HG02981 (cell line): ENCODE data around the gene EMP2.
A peak's percentile ranks its signal among the peaks of the same experiment; 100 is the strongest.
"Not testable (repeated sequence)": the region's sequence is repeated elsewhere in the genome, so short reads cannot be mapped to it uniquely, and the experiment has no call there.

Source experiments
- ATAC-seq: cut with Tn5 transposase; IDR thresholded peaks from one replicate; pipeline ENCODE4 v1.9.1; 2021; ENCODE audit warnings: mild to moderate bottlenecking, moderate library complexity; ENCODE audit not compliant: unreplicated experiment

EMP2 gene

DNA sequence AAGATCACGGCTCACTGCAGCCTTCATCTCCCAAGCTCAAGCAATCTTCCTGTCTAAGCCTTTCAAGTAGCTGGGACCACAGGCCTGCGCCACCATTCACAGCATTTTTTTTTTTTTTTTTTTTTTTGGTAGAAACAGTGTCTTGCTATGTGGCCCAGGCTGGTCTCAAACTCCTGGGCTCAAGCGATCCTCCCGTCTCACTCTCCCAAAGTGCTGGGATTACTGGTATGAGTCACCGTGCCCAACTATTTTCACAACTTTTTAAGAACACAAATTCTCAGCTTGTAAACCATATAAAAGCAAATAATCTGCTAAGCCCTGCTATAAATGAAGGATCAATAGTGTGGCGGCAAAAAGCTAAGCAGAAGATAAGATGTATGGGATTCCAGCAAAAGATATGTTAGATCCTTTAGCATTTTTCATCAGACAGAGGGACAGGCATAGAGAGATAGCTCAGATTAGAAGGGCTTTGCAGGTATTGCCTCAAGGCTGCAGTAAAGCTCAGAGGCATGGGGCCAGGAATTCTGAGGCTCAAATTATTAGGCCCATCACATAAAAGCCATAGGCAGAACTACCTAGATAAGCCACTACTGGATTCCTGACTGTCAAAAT, 55.1 kb downstream of the EMP2 start:
- ATAC-seq = no peak

DNA sequence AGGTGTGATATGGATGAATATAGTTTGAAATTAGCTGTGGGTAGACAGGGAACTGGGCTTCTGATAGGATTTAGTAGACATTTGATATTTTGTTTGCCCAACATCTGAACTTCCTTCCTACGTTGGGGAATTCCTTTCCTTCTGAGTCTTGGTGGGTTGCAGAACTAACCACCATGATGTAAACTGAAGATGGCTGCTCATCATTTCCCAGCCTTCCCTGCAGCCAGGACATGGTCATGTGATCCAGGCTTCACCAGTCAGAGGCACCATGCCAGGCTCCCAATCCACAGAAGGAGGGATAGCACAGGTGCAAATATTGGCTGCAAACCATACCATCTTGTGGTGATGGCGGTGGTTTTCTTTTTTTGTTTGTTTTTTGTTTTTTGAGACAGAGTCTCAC, 57.4 kb downstream of the EMP2 start:
- no peak for ATAC-seq

DNA sequence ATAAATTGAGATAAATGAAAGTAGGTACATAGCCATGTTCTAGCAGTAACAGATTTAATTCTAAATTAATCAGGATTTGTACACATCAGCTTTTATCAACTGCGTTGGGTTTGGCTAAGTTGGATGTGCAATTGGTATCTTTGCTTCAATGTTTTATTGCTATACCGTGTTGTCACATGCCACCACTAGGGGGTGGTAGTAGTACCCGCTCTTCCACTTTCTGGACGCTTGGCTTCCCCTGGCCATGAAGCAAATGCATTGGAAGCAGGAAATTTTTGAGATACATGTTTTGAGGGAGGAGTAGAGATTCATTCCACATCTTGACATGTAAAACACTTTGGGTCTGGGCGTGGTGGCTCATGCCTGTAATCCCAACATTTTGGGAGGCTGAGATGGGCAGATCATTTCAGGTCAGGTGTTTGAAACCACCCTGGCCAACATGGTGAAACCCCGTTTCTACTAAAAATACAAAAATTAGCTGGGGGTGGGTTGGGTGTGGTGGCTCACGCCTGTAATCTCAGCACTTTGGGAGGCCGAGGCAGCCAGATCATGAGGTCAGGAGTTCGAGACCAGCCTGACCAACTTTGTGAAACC, 58.6 kb downstream of the EMP2 start:
- no peak for ATAC-seq

DNA sequence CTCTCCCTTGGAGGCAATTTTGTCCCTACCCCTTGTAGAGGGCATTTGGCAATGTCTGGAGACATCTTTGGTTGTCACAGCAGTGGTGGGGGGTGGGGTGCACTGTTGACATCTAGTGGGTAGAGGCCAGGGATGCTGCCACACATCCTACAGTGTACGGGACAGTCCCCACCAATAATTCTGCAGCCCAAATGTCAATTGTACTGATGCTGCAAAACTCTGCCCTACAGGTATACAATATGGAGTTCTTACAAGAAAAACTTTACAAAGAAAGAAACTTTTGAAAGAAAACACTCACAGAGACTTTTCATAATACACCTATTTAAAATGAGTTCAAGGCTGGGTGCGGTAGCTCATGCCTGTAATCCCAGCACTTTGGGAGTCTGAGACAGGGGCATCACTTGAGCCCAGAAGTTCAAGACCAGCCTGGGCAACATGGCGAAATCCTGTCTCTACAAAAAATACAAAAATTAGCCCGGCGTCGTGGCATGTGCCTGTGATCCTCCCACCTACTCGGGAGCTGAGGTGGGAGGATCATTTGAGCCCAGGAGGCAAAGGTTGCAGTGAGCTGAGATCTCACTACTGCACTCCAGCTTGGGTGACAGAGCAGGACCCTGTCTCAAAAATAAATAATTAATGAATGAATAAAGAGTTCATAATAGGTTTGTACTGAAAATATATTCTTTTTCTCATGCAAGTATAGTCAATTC, 59.4 kb downstream of the EMP2 start:
- no peak for ATAC-seq

DNA sequence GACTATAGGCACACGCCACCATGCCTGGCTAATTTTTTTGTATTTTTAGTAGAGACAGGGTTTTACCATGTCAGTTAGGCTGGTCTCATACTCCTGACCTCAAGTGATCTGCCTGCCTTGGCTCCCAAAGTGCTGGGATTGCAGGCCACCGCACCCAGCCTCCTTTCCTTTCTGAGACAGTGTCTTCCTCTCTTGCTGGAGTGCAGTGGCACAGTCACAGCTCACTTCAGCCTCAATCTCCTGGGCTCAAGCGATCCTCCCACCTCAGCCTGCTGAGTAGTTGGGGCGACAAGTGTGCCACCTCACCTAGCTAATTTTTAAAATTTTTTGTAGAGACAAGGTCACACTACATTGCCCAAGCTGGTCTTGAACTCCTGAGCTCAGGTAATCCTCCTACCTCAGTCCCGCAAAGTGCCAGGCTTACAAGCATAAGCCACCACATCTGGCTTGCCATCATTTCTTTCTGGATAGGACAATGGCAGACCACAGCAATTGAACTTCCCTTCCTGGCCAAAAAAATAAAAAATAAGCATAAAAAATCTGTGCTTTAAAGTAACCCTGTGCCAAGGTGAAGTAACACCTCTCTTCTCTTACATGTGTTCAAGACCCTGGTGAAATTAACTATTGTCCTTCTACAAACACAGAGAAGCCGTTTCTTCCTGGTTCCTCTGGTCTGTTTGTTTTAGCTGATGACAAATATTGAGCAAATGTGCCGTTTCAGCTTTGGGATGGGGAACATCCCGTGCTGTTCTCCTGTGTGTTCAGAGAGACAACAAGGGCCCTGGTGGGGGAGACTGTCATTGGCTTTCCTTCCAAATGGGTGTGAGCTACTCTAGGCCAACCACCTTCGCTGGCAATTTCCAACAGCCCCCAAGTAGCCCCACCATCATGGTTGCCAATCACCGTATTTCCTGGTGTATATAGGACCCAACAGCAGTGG, 60.2 kb downstream of the EMP2 start:
- no peak for ATAC-seq

DNA sequence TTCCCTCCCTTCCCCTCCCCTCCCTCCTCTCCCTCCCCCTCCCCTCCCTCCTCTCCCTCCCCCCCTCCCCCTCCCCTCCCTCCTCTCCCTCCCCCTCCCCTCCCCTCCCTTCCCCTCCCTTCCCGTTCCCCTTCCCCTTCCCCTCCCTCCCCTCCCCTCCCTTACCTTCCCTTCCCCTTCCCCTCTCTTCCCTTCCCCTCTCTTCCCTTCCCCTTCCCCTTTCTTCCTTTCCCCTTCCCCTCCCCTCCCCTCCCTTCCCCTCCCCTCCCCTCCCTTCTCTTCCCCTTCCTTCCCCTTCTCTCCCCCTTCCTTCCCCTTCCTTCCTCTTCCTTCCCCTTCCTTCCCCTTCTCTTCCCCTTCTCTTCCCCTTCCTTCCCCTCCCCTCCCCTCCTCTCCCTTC, 61.1 kb downstream of the EMP2 start:
- ATAC-seq = no peak

DNA sequence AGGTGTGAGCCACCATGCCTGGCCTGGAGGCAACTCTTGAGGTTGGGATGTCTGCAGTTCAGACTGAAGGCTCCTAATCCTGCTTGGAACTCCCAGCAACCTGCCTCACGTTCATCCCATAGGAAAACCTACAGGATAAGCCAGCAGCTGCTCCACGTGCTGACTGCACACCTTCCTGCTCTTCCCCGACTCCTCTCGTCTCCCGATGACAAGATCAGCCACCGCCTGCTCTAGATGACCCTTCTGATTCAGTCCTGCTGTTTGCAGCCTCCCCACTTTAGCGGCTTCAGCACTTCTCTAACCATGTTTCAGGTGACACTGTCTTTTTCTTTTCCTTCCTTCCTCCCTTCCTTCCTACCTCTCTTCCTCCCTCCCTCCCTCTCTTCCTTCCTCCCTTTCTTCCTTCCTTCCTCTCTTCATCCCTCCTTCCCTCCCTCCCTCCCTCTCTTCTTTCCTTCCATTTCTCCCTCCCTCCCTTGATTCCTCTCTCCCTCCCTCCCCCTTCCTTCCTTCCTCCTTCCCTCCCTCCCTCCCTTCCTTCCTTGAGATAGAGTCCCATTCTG, 61.8 kb downstream of the EMP2 start:
- ATAC-seq = no peak

DNA sequence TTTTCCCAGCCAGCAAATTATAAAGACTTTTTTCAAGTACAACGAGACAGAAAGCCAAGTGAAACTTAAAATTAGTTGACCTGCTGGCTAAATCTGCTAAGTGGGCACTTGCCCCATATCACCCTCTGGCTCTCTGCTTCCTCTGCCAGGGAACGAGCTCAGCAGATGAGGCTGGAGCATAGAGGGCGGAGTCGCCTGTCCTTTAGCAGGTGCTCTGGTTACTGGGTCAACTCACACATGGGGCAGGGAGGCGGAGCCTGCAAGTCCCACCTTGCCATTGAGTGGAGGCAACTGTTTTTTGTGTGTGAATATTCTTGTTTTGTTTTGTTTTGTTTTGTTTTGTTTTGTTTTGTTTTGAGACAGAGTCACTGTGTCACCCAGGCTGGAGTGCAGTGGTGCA, 62.5 kb downstream of the EMP2 start:
- ATAC-seq = no peak

DNA sequence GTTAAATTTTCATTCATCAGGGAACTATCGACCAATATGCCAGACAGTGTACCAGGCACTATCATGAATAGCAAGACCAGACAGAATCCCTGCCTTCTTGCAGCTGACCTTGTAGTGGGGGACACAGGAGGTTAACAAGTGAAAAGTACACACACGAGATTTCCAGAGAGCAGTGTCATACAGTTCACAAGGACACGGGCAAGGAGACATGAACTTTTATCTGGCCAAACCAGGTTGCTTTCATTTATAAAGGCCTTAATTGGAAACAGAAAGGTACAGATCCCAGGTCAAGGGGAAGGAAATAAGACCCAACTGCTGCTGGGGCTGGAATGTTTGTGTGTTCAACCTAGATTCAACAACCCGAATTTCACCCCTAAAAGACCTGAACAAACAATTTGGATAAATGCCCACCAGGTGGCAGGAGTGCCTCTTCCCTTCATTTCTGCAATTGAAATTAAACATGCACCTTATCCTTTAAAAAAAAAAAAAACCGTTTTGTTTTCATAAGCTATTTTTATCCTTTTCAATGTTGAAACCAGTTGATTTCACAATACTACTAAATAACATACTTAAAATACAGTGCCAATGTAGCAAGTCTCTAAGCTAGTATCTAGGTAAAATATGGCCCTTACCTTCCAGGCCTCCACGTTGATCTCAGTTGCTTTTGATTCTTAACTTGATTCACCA, 65.9 kb downstream of the EMP2 start:
- no peak for ATAC-seq

DNA sequence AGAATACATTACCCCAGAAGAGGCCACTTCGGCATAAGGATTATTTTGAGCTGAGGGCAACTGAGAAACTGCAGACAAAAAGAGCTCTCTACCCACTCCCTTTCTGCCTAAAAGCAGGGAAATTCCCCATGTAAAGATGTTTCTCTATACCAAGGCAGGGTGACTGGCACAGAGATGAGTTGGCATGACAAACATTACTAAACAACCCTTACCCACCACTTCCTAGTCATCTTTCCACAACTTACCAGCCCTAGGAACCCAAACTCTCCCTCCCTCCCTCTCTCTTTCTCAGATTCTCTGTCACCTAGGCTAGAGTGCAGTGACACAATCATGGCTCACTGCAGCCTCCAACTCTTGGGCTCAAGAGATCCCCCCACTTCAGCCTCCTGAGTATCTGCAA, 68.6 kb downstream of the EMP2 start:
- no peak for ATAC-seq

DNA sequence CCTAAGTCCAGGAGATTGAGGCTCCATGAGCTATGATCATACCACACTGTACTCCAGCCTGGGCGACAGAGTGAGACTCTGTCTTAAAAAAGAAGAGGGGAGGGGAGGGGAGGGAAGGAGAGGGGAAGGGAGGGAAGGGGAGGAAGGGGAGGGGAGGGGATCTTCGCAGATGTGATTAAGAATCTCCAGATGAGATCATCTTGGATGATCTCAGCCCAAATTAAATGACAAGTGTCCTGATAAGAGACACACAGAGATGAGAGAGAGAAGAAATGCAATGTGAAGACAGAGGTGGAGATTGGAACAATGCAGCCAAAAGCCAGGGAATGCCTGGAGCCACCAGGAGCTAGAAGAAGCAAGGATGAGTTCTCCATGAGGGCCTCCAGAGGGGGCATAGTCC, 70.1 kb downstream of the EMP2 start:
- ATAC-seq = no peak

DNA sequence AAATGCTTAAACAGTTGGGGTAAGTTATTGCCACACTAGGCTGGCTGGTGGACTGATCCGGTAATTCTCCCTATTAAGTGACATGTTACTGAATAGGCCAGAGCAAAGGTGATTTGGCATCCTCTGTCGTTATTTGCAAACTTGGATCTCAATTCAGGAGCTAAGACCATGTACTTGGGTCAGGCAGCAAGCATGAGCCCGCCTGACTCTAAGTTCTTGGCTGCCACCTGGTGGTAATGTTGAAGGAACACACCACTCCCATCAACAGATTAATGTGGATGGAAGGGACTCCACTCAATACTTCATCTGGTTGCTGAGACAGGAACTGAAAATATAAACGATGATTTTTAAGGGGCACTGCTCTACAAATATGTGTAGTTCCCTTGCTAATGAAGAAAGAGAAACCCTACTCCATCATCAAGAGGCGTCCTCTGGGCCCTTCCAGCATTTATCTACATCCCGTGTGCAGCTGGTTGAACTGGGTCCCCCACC, 70.8 kb downstream of the EMP2 start:
- ATAC-seq = peak; percentile 94

DNA sequence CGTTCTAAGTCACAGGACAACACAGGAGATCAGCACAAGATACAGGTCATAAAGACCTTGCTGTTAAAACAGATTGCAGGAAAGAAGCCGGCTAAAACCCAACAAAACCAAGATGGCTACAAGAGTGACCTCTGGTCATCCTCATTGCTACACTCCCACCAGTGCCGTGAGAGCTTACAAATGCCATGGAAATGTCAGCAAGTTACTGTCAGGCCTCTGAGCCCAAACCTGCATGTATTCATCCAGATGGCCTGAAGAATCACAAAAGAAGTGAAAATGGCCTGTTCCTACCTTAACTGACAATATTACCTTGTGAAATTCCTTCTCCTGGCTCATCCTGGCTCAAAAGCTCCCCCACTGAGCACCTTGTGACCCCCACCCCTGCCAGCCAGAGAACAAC, 75.1 kb downstream of the EMP2 start:
- ATAC-seq = not testable (repeated sequence)

DNA sequence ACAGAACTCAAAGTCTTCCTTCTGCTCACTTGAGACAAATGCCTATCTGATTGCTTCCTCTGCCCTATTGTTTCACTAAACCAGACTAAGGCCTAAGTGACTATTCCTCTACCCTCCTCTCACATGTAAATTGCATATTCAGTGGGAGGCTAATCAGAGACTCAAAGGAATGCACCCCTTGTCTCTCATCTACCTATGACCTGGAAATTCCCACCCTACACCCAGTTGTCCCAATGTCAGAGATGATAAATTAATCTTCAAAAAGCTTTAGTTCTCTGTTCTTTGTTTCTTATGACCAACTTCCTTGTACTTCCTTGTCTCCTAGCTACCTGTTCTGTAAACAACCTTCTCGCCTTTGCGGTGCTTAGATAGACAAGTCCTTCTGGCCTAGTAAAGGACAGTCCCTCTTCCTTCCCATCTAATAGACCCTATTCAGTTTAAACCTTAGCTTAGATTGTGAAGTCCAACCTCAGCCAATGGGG, 76.0 kb downstream of the EMP2 start:
- no peak for ATAC-seq

DNA sequence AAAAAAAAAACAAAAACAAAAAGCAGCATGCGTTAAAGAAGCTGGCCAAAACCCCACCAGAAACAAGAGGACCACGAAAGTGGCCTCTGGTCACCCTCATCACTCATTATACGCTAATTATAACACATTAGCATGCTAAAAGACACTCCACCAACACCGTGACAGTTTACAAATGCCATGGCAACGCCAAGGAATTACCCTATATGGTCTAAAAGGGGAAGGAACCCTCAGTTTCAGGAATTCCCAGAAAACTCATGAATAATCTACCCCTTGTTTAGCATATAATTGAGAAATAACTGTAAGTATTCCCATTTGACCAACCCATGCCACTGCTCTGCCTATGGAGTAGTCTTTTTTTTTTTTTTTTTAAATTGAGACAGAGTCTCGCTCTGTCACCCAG, 77.6 kb downstream of the EMP2 start:
- no peak for ATAC-seq

DNA sequence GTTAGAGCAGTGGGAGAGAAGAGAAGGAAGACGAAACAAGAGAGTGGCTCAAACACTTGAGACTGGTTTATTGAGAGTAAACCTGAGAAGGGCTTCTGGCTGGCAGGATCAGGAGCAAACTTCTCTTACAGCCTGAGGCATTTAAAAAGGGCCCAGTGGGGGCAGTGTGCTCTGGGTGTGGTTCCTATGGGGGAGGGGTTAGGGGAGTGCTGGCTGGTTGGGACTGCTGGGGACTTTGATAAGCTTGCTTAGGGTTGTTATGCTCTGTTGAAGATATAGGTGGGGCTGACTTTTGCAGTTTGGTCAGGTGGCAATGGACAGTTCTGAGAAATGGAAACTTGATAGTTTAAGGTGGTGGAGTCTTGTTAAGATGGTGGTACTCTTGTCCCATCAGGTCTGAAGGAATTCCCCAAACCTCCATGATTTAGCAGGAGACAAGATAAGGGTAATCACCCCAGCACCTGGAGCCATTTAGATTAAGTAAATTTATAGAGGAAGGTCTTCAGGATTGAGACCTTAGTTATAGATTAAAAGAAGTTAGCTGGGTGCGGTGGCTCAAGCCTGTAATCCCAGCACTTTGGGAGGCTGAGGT, 79.3 kb downstream of the EMP2 start:
- no peak for ATAC-seq

DNA sequence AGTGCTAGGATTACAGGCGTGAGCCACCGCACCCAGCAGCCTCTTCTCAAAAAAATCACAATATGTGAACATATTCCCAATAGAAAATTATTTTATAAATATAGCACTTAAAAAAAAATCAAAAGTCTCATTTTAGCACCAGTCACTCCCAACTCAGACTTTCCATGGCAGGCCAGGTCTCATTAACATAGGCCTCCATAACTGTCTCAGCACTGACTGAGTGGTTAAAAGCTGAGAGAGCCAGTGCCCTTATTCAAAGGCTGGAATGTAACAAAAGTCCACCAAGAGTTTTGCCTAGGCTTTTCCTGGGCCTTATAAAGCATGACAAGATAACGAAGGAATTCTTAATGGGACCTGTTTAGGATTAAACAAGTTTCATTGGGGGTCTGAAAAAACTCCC, 79.8 kb downstream of the EMP2 start:
- ATAC-seq = no peak

DNA sequence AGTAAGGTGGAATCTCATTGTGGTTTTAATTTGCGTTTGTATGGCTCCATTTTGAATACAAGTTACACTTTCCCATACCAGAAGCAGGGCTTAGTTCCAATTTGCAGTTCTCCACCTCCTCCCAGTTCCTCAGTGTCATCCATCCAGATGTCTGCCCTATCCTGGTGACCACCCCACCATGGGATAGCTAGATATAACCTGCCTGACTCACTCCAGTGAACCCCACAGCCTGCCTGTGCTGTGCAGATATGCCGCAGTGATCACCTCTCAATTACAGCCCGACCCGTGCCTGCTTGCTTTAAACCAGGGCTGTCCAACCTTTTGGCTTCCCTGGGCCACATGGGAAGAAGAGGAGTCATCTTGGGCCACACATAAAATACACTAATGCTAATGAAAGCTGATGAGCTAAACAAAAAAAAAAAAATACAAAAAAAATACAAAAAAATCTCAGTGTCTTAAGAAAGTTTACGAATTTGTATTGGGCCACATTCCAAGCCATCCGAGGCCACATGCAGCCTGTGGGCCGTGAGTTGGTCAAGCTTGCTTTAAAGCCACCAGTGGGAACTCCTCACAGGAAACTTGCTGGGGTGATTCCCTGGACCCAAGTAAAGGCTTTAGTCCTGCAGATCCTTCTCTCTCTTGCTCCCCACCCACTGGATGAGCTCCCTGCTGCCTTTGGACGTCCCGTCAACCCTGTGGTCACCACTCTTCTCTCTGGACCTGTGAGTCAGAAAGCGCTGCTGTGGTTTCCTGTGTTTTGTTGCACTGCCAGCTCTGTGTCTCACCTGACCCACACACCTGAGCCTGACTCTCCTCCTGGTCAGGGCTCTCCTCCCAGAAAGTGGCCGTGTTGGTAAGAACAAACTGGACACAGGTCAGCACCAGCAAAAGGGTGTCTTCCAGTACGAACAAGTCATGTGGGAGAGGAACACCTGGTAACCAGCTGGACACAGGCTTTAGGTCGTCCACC, 83.0 kb downstream of the EMP2 start:
- ATAC-seq = no peak

DNA sequence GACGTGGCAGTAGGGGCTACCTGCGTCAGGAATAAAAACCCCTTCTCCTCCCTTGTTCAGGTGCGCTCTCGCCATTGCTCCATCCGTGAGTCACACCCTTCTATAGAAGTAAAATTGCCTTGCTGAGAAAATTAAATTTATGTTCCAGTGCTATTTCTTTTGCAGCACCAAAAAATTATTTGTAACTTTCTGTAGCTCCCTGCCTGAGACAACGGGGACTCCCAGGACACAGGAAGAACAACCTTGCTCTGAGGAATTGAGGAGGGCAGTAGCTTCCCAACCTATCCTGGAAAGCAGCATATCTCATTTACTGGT, 85.4 kb downstream of the EMP2 start:
- ATAC-seq = no peak
